CD1c-positive myeloid dendritic cell (primary cell): ENCODE data around the gene DNAJC10.

Source experiments
- DNase-seq: peaks from one replicate; pipeline ENCODE4 v3.0.0-alpha.2; 2016; ENCODE audit errors: extremely low spot score

DNAJC10 gene

DNA sequence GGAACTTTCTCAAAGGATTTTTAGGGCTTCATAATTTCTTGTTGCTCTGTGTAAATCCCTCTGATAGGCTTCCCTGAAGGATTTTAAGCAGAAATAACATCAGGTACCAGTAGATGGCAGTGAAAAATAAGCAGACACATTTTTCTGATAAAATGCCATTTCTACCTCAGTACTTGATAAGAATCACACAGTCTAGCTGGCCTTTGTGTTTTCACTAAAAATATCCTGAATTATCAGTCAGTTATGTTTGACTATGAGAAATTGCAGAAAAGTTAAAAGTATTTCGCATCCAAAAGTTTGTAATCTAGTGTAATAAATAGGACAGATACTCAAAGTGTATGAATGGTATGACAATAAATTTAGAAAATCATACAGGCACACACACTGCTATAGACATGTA lies 68.7 kb downstream of the DNAJC10 start:
- DNase-seq: no peak

DNA sequence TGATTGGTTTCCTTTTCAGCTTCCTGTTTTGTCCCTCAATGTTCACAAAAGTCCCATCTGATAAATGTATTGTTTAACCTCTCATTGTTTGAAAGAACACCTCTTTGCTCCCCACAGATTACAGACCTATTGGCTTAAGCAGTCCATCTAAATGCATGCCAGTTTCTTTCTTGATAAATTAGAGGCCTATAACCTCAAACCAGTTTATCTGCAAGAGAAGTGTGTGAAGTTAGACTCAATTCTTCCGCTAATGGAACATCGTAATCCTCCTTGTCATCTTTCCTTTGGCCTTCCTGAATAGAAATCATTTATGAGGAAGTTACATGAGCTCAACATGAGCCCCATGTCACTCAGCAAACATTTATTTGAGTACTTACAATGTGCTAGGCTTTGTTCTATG lies 76.4 kb downstream of the DNAJC10 start:
- no peak for DNase-seq

DNA sequence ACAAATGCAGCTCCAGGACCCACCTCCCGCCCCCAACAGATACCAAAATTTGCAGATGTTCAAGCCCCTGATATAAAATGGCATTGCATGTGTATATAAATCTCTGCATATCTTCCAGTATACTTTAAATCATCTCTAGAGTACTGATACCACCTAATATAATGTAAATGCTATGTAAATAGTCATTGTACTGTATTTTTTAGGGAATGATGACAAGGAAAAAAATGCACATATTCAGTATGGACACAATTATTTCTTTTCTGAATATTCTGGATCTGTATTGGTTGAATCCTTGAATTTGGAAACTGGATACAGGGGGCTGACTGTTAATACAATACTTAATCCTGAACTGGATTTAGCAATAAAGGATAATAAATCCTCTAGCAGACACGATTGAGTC lies 82.7 kb downstream of the DNAJC10 start:
- no peak for DNase-seq

DNA sequence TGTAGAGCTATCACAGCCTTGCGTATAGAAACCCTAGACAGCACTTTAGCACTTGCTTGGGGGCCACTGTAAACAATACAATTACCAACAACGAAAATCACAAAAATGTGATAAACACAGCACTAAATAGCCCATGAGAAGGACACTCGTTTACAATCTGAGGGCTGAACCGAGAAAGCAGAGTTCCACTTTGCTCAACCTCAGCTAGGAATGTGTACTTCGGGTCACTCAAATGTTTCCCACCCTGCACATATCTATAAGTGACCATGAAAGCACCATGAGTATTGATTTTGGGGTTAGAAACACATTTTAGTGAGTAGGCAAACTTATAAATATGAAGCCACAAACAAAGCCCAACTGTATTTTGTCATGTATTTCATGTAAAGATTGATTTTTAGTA lies 88.1 kb downstream of the DNAJC10 start:
- DNase-seq: no peak

DNA sequence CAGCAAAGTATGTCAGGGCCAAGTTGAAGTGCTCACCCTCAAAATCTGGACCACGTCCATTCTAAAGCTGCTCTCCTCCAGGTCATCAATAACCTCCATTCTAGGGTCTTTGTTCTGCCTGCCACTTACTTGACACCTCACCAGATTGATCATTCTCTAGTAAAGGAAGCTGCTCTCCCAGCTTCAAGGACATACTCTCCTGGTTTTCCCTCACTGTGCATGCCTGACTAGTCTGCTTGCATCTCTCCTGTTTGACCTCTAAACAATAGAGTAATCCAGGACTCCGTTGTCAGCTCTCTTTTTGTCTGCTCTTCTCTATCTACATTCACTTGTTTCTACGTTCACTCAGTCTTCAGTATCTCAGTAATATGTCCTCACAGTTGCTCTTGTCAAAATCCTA lies 91.3 kb downstream of the DNAJC10 start:
- DNase-seq: no peak

DNA sequence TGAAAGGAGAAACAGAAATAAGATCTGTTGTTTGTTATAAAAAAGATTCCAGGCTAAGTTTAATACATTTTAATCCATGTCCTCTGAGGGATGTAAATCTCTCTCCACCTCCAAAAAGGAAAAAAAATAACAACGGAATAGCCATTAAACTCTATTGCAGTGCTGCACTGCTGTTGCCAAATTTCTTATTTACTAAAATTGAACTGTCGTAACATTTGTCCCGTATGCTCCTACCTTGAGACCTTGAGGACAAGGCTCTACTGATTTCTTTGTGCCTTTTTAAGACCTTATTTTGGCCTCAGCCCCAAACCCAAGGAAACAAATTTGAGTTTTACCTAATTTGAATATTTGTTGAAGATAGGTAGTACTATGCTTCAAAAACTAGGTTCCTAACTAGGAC lies 94.0 kb downstream of the DNAJC10 start:
- DNase-seq: no peak

DNA sequence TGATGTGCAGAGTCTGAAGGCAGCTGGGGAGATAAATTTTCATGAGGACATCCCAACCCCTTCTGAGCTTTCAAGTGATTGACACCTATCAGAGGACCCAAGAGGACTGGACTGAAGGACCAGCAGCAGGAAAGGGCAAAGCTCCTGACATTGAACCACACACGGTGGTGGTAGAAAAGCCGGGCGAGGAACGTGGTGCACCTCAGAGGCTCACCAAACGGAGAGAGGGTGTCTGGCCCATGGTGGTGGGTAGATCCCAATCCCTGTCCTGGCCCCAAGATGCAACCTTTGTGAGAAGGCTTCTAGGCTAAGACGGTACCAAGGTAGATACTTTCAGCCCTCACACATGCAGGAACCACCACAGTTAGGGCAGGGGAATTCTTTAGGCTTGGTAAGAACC lies 98.3 kb downstream of the DNAJC10 start:
- DNase-seq: no peak

DNA sequence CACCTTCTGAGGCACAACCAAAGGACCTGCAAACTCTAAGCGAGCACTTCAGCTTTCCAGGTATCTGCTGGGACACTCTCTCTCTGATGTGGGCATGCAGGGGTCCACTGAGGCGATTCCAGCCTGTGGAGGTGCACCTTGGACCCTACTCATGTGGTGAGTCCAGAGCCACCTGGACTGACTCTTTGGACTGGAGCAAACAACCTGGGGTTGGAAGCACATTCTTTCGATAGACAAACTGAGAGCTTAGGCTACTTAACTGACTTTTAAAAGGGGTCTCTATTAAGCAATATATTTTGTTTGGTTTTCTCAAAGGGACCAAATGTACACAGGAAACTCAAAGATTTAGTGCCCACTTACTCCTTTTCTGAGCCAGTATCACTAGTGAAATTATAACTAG lies 98.7 kb downstream of the DNAJC10 start:
- no peak for DNase-seq

DNA sequence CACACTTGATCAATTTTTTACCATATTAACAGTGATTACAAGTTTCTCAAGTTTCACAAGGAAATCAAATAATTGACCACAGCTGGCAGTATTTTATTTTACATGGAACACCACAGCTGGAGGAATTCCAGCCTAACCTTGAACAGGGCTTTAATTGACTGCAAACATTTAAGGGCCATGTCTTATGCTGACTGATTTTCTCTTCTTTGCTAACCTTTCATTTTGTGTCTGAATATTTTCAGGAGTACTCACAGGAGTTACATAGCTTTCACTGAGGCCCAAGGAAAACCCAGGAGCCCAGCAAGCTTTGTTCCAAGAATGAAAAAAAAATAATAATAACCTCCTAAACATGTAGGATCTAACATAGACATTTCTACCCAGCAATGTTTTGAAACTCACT lies 100.8 kb downstream of the DNAJC10 start:
- DNase-seq: no peak

DNA sequence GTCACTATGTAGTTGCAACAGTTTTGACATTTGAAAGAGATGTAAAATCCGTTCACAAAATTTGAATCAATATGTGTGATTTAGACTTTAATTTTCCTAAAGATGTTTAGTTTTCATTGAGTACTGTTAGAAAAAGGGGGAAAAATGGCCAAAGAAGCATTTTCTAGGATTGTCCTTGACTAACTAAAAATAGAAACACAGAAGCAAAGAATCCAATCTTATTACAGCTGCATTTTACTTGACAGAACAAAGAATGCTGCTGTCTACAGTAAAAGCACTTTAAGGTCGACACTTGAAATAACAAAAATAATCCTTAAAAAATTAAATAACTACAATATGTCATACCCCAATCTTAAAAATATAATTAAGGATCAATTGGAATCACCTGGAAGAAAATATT lies 101.5 kb downstream of the DNAJC10 start:
- DNase-seq: no peak

DNA sequence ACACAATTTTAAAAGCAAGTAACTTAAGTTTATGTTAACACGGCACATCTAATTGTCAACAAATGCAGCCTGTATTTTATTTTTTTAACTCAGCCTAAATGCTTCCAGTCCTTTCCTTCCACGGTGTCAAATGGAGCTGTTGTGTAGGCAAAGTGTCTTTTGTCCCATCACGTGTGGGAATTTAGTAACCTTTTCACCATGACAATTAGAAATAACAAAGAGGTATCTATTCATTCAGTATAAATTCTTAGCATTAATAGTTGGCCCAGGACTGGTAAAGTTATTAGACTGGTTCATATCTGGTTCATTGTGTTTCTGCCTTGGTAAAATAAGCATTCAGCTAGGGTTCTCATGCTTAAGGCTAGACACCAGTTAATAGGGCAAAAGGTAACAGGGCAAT lies 102.4 kb downstream of the DNAJC10 start:
- DNase-seq: no peak

DNA sequence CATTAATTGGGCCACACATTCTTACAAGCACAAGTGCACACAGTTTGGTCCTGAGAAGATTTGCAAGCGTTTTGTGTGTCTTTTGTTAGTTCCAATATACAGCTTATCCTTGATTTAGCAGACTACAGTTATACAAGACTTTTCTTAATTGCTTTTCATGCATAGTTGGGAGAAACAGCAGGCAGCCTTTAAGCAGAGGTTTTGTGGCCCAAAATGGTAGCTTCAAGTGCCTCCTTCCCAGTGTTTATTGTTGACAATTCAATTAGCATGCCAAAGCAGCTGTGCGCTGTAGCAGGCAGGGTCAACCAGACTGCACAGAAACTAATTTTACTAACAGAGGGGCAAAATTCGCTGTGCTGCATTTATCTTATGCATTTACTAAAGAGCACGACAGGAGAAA lies 102.9 kb downstream of the DNAJC10 start:
- DNase-seq: no peak

DNA sequence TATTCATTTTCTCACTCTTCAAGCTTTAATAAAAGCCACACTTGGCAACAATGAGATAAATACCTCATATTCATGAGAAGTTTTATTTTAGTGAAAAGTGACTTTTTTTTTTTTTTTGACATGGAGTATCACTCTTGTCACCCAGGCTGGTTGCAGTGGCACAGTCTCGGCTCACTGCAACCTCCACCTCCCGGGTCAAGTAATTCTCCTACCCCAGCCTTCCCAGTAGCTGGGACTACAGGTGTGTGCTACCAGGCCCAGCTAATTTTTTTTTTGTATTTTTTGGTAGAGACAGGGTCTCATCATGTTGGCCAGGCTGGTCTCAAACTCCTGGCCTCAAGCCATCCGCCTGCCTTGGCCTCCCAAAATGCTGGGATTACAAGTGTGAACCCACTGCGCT lies 103.4 kb downstream of the DNAJC10 start:
- DNase-seq: no peak

DNA sequence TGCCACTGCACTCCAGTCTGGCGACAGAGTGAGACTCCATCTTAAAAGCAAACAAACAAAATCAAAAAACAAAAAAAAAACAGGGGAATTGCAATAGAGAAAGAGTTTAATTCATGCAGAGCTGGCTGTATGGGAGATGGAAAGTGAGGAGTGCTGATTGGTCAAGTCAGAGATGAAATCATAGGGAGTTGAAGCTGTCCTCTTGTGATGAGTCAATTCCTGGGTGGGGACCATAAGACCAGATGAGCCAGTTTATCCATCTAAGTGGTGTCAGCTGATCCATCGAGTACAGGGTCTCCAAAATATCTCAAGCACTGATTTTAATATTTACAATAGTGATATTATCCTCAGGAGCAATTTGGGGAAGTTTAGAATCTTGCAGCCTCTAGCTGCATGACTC lies 105.1 kb downstream of the DNAJC10 start:
- no peak for DNase-seq

DNA sequence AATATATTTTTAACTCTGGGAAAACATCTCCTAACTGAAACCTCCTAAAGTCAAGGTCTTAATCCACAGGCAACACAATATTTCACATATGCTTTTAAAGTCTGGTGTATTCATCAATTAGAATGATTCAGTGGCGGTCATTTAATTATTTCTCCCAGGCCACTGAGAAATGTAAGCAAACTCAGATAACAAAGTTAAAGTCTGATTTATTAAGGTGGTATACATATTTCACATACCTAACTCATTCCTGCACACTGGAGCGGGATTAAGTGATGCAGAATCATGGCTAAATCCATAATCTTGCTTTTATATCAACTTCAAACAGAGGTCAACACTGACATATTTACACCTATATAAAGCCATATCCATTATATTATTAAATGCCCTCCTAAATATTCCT lies 106.7 kb downstream of the DNAJC10 start:
- no peak for DNase-seq

DNA sequence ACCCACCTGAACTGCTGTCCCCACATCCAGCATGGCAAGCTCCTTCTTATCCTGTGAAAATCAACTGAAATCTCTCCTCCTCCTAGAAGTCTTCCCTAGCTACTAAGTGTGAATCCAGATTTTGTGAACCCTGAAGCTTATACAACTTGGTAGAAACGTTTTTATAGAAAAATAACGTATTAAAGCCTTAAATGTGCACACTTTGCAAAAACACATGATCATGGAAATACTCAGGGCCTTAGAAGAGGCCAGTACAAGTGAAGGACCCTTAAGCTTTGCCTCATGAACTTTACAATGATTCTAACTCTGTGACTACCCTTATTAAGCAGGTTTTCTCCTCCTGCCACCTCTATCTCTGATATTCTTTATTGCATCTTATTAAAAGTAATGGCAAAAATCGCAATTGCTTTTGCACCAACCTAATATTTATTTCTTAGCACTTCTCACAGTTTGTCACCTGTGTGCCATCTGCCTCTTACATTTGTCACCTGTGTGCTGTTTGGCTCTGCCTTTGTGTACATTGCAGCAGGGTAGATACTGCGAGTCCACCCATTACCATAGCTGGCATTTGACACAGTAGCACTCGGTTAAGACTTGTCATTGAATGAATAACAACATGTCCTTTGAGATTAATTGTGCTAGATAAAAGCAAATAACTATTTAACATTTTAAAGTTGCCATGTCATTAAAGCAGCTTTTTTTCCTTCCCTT lies 108.2 kb downstream of the DNAJC10 start:
- DNase-seq: no peak

DNA sequence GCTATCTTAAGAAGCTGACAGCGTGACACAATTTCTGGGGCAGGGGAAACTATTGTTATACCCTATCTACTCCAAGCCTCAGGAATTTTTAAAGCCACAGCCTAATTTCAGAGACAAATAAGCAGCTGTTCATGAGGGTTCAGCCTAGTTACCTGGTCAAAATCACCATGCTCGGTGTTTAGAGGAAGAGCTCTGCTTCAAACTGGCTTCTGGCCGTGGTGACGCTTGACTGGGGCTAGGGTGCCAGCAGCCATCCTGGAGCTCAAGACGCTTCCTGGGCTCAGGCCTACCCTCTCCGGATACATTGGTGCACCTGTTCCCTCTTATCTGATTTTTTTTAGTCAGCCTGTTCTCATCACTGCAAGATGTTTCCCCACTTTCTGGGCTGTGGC lies 108.7 kb downstream of the DNAJC10 start:
- DNase-seq: no peak

DNA sequence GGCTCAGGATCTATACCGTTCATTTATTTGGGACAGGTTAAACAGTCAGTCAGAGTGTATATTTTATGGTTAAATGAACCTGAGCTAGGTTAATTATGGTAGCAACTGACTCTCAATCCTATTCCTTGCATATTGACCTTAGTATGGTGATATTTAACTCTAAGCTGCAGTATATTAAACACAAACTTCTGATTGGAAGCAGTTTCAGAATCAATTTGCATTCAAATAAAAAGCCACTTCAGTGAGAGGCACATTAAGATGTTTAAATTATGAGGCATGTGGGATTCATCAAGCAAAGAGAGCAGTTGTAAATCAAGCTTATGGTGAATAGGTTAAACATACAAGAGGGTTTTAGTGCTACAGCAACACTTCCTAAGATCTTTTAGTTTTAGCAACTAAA lies 110.0 kb downstream of the DNAJC10 start:
- no peak for DNase-seq

DNA sequence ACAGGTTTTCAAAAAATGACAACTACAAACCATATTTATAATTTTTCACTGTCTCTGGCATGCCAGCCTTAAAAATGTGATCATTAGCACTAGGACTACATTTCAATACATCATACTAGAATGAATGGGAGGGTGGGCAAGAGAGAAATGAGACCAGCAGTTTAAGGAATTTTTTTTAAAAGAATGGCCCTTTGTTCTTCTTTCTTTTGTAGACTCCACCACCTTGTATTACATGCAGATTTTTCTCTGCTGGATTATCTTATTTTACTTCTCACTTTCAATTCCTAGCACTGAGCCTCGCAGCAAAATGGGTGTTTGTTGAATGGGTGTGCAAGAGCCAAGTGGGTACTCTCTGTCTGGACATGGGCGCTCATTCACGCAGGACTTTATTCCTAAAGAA lies 110.4 kb downstream of the DNAJC10 start:
- DNase-seq: no peak

DNA sequence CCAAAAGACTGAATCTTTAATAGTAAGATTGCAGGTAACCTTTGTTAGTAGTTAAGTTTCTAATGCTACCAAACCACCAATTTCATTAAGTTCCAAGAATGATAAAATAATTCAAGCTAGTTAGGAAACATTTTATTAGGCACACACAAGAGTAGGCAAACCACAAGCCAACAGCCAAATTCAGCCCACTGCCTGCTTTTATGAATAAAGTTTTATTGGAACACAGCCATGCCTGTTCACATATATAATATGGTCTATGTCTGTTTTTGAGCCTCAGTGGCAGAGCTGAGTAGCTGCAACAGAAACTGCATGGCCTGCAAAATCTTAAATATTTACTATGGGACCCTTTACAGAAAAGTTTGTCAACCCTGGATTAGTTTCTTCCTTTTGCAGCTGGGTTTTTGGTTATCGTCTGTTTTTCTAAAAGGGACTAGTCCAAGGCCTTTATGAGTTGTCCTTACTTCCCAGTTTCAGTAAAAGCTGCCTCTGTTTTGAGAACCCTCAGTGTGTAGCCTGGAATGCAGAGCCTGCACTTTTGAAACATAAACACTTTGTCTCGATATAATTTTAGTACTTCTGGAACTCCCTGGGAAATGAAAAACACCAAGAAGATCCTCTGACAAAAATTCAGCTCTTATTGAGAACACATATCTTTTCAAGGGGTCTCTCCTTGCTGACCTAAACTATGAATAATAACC lies 111.3 kb downstream of the DNAJC10 start:
- DNase-seq: no peak

DNA sequence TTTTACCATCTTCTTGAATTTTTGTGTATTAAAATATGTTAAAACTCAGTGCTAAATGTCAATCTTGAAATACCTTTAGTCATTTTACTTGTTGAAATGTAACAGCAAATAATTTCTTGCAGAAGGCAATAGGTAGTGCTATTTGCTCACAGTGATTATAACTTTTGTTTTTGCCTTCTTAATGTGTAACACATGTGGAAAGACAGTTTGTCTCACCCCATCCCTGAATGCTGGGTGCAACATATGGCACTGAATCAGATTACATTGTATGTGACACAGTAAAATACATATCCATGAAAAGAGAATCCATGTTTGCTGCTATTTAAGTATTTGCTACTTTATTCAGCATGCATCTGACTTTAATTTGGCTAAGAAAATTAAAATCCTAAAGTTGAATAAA lies 115.0 kb downstream of the DNAJC10 start:
- no peak for DNase-seq

DNA sequence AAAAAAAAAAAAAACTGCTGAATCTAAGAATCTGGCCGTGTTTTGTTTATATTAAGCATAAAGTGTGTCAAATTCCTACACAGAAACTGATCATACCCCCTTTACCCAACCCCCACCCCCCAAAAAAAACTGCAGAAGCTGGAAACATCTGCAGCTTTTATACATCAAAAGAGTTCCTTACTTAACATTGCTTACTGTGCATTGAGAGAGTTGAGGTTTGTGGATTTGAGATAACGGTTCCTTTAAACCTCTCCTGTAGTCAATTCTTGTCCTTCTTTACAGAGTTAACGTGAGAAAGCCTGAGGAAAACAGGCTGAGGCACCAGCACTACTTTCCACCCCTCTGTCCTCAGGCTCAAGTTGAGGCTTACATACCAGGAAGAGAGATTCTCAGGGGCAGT lies 115.9 kb downstream of the DNAJC10 start:
- no peak for DNase-seq

DNA sequence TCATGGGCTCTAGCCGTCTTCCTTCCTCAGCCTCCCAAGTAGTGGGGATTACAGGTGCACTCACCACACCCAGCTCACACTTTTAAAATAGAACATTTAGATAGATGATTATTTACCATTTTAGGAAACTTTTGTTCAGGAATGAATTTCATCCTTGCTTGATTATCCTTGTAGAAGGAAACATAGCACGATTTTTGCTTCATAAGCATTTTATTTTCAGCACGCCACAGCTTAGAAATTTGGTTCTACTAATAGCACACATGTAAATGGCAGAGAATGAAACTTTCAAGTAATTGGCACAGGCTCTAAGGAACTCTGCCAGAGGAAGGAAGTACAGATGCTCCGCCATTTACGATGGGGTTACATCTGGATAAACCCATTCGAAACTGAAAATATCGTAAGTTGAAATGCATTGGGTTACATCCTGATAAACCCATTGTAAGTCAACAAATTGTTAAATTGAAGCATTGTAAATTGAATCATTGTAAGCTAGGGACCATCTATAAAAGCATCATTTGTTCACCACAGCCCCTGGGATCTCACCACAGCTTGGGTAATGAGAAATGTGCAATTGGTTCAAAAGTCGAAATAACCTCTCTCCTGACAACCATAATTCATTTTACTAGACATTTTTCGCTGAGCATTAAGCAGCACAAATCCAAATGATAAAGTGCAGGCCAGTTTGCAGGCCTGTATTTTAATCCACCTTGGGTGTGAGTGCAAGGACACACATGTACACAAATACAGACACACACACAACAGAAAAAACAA lies 117.2 kb downstream of the DNAJC10 start:
- no peak for DNase-seq
